ENCODE results near the gene DNAH9.

DNA sequence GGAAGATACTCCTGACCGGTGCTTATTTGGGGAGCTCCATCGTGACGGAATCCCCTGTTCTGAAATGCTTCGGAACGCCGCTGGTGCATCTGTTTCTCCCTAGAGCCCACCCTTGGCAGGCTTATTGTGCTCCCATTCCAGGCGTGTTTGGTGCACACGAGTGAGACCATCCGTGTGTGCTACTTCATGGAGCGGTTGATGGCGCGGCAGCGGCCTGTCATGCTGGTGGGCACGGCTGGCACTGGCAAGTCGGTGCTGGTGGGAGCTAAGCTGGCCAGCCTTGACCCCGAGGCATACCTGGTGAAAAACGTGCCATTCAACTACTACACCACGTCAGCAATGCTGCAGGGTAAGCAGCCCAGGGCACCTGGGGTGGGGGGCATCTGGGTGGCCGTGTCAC is 170.7 kb downstream of the DNAH9 start:
- TF ChIP-seq, protein P1, sequence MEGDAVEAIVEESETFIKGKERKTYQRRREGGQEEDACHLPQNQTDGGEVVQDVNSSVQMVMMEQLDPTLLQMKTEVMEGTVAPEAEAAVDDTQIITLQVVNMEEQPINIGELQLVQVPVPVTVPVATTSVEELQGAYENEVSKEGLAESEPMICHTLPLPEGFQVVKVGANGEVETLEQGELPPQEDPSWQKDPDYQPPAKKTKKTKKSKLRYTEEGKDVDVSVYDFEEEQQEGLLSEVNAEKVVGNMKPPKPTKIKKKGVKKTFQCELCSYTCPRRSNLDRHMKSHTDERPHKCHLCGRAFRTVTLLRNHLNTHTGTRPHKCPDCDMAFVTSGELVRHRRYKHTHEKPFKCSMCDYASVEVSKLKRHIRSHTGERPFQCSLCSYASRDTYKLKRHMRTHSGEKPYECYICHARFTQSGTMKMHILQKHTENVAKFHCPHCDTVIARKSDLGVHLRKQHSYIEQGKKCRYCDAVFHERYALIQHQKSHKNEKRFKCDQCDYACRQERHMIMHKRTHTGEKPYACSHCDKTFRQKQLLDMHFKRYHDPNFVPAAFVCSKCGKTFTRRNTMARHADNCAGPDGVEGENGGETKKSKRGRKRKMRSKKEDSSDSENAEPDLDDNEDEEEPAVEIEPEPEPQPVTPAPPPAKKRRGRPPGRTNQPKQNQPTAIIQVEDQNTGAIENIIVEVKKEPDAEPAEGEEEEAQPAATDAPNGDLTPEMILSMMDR (IDR thresholded peaks at IDR 0.05), result no peak
- no peak for TF ChIP-seq POLR2A (IDR thresholded peaks at IDR 0.05)

Data from body of pancreas (tissue), 4 donors.